HG02852 (cell line): ENCODE results near the gene PUDP.
A peak's percentile ranks its signal among the peaks of the same experiment; 100 is the strongest.
"Not testable (repeated sequence)": the region's sequence is repeated elsewhere in the genome, so short reads cannot be mapped to it uniquely, and the experiment has no call there.

ENCODE experiments used
- ATAC-seq: cut with Tn5 transposase; IDR thresholded peaks from one replicate; pipeline ENCODE4 v1.9.1; 2021; ENCODE audit warnings: mild to moderate bottlenecking, moderate library complexity; ENCODE audit not compliant: unreplicated experiment

The PUDP gene

DNA sequence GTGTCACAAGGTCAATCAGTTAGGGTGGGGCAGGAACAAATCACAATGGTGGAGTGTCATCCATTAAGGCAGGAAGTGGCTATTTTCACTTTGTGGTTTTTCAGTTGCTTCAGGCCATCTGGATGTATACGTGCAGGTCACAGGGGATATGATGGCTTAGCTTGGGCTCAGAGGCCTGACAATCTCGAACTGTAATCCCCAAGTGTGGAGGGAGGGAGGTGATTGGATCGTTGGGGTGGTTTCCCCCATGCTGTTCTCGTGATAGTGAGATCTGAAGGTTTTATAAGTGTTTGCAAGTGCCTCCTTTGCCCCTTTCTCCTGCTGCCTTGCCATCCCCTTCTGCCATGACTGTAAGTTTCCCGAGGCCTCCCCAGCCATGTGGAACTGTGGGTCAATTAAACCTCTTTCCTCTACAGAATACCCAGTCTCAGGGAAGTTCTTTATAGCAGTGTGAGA, 37.1 kb downstream of the PUDP start:
- ATAC-seq: peak; percentile 45

DNA sequence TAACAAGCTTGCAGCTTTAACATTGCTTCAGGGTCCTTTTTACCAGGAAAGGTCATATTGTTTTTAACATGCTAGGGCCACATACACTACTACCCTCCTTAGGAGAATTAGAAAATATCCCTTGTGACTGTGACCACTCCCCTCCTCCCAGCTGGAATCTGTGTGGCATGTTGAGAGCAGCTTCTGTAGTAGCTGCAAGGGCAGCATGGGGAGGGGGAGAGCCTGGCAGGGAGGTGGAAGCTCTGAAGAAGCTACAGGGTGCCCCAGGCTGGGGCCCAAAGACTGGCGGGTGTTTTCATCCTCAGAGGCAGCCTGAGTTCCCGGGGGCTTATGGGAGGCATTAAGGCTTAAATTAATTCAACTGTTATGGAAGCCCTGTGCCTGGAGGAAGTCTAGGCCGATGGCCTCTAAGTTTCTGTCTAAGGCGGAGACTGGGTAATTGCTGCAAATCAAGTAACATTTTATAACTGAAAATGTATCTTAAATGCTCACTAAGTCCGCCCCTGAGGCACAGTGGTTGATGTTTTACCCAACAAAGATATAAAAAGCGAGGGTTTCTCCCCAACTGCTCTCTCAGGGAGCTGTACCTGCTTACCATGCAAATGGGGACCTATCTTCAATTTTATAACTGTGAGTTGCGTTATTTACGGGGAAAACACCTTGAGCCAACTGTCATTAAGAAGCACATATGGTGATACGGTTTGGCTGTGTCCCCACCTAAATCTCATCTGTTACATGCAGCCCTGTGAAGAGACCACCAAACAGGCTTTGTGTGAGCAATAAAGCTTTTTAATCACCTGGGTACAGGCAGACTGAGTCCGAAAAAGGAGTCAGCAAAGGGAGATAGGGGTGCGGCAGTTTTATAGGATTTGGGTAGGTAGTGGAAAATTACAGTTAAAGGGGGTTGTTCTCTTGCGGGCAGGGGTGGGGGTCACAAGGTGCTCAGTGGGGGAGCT, 37.8 kb downstream of the PUDP start:
- ATAC-seq: peak; percentile 70

DNA sequence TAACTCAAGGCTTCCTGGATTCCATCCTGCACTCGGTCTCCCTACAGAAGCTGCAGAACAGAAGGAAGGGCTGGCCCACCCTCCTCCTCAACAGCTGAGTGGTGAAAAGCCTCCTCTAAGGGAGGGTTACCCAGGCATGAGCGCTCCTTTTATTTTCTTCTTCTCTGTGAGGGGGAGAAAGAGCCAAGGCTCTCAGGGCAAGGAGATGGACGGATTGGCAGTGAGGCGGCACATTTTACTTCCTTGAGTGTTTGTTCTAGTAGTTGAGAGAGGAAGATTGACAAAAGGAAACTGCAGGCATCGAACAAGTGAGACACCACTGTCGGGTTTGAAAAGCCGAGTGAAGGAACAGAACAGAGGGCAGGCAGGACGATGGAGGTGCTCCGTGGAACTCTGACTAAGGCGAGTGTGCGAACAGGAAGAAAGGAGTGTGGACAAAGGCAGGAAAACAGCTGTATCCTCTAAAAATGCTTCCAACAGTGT, 38.9 kb downstream of the PUDP start:
- ATAC-seq: no peak

DNA sequence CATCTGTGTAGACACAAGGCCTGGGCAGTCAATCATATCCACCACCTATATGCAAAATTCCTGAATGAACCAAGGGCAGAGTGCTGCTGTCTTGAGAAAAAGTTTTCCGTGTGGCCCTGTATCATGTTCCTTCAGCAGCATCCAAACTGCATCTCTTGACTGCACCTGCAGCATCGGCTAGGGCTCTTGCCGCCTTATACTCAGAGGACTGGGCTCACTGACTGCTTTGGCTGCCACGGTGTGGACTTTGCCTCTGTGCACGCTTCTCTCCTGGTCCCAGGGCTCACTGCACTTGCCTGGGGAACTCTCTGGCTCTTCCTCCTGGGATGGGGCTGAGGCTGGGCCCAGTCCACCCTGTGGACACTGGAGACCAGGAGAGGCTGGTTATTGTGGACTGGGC, 39.9 kb downstream of the PUDP start:
- ATAC-seq: no peak

DNA sequence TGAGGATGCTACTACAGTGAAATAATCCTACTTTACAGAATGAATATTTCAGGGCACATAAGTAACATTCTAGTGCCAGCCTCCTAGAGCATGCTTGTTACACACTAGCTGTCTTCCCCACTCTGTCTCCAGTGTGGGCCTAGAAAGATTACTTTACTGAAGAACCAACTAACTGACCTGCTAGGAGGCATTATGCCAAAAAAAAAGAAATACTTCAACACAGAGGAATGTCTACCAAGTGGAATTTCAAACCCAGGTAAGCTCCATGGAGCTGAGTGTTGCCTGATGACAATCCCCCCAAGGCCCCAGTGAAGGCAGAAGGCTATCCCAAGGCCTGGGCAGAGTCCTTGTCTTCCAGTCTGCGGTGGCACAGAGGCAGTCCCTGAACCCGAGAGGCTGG, 41.3 kb downstream of the PUDP start:
- ATAC-seq: no peak

DNA sequence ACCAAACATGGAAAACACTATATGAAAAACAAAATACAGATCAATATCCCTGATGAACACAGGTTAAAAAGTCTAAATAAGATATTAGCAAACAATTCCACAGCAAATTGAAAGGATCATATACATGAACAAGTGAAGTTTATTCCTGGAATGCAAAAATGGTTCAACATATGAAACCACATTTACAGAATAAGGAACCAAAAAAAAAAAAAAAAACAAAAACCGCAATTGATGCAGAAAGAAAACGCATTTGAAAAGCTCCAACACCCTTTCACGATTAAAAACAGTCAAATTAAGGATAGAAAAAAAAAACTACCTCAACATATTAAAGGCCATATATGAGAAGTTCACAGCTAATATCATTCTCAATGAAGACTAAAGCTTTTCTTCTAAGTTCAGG, 45.8 kb downstream of the PUDP start:
- ATAC-seq: no peak

DNA sequence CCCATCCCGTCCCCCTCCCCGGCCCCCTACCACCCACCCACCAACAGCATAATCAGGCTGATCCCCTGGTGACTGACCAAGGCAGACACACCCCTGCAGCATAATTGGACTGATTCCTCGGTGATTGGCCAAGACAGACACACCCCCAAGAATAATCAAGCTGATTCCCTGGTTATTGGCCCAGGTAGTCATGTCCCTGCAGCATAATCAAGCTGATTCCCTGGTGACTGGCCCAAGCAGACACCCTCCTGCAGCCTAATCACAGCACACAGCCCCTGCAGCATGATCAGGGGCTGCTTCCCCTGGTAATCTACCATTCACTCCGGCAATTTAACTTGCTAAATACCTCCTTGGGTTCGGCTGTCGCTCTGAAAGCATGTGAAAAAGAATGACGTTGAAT, 47.9 kb downstream of the PUDP start:
- ATAC-seq: no peak

DNA sequence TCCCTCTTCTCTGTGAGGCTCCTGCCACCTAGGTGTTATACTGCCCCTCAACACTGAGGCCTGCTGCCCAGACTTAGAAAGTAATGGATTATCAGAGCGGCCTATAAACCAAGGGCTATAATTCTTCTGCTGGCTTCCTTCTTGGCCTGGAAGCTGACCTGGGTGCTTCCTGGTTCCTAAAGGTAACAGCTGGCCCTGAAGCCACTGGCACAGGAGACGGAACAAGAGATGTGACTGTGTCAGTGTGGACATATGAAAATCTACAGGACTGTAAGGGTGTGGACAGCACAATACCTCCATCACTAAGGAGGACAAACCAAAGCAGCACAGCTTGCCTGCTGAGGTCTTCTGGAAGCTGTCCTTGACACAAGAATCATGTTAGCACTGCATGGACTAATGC, 52.3 kb downstream of the PUDP start:
- ATAC-seq: not testable (repeated sequence)

DNA sequence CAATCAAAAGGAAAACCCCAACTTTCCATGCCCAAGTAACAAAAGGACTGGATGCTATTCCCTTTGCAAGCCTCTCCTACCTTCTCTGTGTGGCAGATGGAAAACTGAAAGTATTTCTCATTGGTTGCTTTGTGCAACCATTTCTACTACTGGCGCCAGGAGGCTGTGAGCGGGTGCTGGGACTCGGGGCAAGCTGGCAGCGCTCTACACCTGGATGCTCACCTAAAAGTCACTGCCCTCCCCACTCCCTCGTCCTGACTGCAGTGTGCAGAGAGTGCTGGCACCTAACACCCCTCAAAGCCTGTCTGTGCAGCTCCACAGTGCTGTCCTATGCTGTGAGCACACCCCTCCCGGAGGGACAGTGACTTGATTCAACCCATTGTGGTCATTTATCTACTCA, 54.6 kb downstream of the PUDP start:
- ATAC-seq: no peak

DNA sequence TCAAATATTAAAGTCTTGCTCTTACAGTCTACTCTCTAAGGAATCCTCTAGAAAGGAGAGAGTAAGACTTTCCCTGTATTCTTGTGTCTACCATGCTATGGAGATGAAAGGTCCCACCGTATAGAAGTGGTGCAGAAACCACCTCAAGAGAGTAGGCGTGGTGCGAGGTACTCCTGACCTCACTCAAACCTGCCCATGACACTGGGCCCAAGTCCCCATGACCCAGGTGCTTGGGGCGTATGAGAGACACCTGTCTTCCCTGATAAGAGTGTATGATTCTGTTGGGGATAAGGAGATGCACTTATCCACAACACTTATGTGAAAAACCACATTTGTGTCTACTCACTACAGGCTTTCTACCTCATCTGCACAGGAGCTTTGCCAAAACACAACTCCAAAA, 55.4 kb downstream of the PUDP start:
- no peak for ATAC-seq

DNA sequence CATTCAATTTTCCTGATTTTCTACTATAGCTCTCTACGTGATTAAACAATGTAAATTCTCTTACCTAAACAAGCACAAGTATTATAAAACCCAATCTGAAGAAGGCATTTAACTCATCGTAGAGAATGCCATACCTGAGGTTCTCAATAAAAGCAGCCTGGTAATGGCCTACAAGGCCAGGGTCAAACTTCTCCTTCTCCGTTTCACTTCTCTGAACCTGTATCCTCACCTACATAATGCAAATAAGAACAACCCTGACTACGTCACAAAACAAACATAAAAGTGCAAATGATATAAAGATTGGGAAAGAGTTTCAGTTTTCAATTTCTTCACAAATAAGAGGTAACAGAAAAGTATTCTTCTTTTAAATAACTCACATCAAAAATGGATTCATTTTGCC, 56.0 kb downstream of the PUDP start:
- ATAC-seq: no peak

DNA sequence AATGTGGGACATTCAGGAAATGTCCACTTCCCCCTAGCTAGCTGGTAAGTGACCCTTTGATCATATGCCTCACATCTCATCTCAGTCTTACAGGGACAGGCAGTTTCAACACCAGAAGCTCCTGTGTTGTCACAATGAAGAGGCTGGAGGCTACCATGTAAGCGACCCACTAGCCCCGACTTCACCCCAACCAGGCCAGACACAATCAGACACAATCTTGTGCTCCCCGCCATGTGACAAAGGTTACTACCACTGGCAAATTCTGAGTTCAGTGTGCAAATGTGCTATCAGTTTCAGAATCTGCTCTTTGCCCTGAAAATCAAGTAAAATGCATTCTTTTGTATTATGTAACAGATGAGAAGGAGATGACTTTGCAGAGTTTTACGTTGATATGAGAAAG, 57.3 kb downstream of the PUDP start:
- ATAC-seq: no peak

DNA sequence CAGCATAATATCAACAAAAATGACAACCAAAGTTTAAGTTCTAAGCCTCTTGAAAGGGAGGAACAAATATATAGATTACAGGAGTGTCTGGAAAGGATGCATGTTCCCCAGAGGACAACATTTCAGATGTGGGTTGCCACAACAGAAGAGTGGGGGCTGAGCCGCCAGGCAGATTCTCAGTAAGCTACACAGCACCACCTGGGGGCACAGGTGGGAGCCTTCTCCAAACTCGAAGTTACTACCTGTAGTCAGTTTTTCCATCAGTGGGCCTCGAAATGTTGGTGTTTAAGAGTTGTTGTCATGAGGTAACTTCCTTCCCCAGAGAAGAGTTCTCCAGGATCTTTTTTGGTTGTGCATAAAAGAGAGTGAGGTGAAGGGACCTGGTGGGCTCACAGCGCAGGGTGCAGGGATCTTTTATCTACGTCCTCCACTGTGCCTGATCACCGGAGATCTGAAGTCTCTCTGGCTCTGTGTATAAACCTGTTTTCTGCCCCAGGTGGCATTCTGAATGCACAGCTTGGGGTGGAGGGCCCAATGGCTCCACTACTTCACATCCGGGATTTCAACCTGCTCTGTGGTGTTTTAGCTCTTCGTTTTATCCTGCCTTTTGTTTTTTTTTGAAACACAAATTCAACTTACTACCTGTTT, 58.9 kb downstream of the PUDP start:
- peak; percentile 47 for ATAC-seq

DNA sequence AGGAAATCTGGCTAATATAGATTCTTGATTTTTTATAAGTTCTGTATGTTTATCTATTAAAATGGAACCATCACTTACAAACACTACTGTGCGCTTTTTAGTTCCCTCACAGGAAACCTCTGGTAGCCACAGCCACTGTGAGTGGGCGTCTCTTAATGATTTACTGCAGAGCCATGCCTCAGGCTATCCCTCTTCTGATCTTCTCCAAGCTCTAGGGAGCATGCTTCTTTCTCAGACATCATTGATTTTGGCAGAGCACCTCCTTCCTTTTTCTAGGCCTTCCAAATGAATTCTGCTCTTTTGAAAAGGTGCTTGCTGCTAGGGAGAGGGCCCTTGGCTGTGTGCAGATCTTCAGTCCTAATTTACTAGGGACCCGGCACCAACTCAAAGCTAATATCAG, 61.6 kb downstream of the PUDP start:
- peak; percentile 19 for ATAC-seq

DNA sequence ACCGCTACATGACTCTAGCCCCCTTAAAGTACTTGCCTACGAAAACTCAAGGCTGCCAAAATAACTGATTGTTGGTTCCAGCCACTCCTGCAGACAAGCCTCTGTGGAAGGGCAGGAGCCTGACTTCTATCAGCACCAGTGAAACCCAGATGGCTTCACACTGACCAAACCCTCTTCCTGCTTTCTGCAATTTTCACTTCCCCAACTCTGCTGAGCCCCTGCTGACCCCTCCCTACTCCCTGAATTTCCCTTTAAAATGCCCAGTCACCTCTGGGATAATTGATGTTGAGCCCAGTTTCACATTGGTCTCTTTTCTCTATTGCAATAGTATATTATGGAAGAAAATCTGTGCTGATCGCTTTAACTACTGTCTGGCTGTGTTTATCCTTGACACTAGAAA, 62.1 kb downstream of the PUDP start:
- ATAC-seq: no peak

DNA sequence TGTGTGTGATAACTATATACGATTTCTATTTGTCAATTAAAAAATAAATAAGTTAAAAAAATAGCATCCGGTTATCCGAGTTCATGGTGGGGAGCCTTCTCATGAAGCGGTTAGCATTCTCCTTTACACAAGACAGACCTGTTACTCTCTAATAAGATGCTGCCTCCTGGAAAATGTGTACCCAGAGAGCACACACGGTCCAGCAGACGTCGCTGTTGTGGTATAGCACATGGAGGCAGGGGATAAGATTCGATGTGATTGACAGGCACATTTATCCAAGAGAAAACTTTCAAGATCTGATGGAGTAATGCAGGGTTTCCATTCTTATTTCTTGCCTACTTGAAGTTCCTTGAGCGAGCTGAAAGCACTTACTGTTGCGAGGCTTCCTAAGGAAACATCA, 63.1 kb downstream of the PUDP start:
- ATAC-seq: no peak

DNA sequence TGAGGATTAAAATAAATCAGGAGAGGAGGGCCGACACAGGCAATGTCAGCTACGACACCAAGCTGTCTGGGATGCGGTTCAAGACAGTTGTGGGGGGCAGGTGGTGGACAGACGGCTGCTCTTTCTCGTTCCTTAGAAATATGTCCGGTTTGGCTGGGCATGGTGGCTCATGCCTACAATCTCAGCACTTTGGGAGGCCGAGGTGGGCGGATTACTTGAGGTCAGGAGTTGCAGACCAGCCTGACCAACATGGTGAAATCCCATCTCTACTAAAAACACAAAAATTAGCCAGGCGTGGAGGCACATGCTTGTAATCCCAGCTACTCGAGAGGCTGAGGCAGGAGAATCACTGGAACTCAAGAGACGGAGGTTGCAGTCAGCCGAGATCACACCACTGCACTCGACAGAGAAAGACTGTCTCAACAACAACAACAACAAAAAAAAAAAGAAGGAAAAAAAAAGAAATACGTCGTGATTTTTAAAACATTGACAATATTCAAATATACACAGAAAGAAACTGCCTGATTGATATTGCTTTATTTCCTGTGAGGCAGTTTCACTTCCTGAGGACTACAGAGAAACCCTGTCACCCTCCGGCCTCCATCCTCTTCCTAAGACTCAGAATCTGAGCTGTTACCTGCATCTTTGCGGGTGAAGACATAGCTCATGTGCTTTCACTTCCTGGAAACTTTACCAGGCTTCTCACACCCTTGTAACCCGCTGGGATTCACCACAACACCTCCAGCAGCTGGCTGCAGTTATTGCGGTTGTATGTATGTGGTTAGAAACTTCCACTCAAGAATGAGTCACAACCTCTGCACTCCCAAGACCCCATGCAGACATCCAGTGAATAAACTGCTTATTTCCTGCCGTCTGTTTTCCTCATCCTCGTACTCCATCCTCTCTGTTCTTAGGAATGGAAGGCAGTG, 64.2 kb downstream of the PUDP start:
- peak; percentile 91 for ATAC-seq

DNA sequence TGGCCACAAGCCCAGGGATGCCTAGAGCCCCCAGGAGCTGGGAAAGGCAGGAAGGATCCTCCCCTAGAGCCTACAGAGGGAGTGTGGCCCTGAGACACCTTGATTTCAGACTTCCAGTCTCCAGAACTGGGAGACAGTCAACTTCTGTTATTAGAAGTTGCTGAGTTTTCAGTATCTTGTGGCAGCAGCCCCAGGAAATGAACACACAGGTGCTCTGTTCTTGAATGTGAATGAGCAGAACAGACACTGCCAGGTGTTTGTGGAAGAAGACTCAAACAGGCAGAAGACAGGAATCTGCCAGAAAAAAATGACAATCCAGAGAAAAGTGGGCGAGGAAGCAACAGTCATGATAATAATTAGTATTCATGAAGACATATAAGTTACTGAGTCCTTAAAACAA, 64.9 kb downstream of the PUDP start:
- no peak for ATAC-seq

DNA sequence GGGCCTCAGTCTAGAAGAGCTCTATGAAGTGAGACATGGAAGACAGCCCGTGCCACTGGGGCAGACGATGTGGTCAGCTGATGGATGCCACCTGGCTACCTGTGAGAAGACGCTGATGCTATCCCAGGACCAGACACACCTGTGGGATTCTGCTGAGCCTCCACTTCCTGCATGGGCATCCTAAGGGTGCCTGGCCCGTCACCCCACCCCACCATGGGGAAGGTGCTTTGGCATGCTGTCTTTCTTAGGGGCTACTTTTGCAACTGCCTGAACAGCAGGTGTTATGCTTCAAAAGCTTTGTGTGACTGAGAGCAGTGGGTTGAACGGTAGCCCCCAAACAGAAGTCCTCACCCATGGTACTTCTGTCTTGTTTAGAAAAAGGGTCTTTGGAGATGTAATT, 65.4 kb downstream of the PUDP start:
- no peak for ATAC-seq

DNA sequence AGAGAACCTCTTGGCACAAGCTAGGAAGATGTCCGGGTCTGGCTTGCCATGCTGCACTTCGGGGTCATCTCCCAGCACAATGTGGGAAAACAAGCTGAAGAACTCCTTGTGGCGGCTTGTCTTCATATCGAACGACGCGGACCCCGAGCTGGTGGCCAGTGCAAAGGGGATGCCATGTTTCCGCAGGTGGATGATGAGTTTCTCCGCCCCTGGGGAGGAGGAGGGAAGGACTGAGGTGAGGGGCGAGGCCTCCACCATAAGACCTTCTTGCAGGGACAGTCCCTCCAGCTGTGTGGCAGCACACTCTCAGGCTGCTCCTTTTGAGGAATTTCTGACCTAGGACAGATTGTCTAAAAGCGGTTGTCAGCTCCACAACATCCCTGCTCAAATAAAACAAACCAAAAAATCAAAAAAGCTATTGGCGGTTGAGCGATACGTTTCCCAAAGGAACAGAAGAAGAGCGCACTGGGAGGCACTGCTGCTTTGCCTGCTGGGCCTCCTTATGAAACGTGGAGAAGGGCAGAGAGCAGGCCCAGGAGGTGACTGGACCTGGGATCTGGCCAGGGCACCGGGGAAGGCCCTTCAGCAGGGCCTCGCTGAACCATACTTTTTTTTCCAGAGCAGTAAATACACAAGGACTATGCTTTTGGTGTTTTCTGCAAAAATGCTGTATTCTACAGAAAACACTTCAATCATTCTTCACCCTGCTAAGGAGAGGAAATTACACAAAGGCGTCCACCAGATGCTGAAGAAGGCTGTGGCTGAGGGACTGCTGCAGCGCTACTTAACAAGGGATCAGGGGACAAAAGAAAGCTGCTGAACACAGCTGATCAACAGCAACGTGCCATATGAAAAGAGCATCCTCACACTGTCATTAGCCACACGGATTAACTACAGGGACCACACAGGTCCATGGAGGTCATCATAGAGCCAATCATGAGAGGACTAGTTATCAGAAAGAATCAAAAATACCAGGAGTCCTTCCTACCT, 70.4 kb downstream of the PUDP start:
- no peak for ATAC-seq
